Measurements from ENCODE around the gene VTN.

Gene VTN

GRCh38 chr17:28404812-28405570 is 34.9 kb upstream of the VTN start:
- no peak overlapping the region for H3K27ac ChIP-seq (ENCODE audit: low read depth, low read length, severe bottlenecking)

GRCh38 chr17:28404461-28404811 is 34.3 kb upstream of the VTN start:
- 93 to 94% methylated on average over 5 of the region's 5 CpGs for WGBS, 2 experiments (ENCODE audit: insufficient coverage in 2 of 2)
- Histone ChIP-seq H3K4me3 (ENCODE audit: extremely low read depth, insufficient read depth, low read length, poor library complexity, severe bottlenecking) (no peak overlapping the region), H3K9me3 (ENCODE audit: control insufficient read depth, low read length) (no peaks in the 10 kb centered on the region)

More at GRCh38 chr17:28404812-28405570, 34.9 kb upstream of the VTN start:
- WGBS, 2 experiments (ENCODE audit: insufficient coverage in 2 of 2) = 66 to 67% methylated on average over 31 to 32 of the region's 33 CpGs
- Histone ChIP-seq H3K36me3 (ENCODE audit: control insufficient read depth, insufficient read depth, low read length) (peaks cover 4% of the 10 kb centered on the region), H3K4me3 (ENCODE audit: extremely low read depth, insufficient read depth, low read length, poor library complexity, severe bottlenecking) (peak overlapping the region; percentile 61), H3K9me3 (ENCODE audit: control insufficient read depth, low read length) (no peaks in the 10 kb centered on the region), H3K4me1 (ENCODE audit: control insufficient read depth, insufficient read depth, low read length, poor library complexity, severe bottlenecking) (peaks cover 17% of the 10 kb centered on the region)

GRCh38 chr17:28404007-28404406 is 33.9 kb upstream of the VTN start:
- Histone ChIP-seq H3K9me3 (ENCODE audit: control insufficient read depth, low read length) (no peaks in the 10 kb centered on the region), H3K4me1 (ENCODE audit: control insufficient read depth, insufficient read depth, low read length, poor library complexity, severe bottlenecking) (peaks cover 17% of the 10 kb centered on the region), H3K4me3 (ENCODE audit: extremely low read depth, insufficient read depth, low read length, poor library complexity, severe bottlenecking) (no peak overlapping the region), H3K27ac (ENCODE audit: low read depth, low read length, severe bottlenecking) (no peak overlapping the region), H3K36me3 (ENCODE audit: control insufficient read depth, insufficient read depth, low read length) (peaks cover 5% of the 10 kb centered on the region)
- 90 to 100% methylated on average over 1 to 2 of the region's 2 CpGs for WGBS, 2 experiments (ENCODE audit: insufficient coverage in 2 of 2)

More at GRCh38 chr17:28404461-28404811, 34.3 kb upstream of the VTN start:
- Histone ChIP-seq H3K36me3 (ENCODE audit: control insufficient read depth, insufficient read depth, low read length) (peaks cover 5% of the 10 kb centered on the region), H3K27ac (ENCODE audit: low read depth, low read length, severe bottlenecking) (no peak overlapping the region), H3K4me1 (ENCODE audit: control insufficient read depth, insufficient read depth, low read length, poor library complexity, severe bottlenecking) (peaks cover 17% of the 10 kb centered on the region)

- Histone ChIP-seq H3K4me3 (ENCODE audit: extremely low read depth, insufficient read depth, low read length, poor library complexity, severe bottlenecking) (no peak overlapping the region), H3K4me1 (ENCODE audit: control insufficient read depth, insufficient read depth, low read length, poor library complexity, severe bottlenecking) (peaks cover 21% of the 10 kb centered on the region), H3K9me3 (ENCODE audit: control insufficient read depth, low read length) (no peaks in the 10 kb centered on the region), H3K27ac (ENCODE audit: low read depth, low read length, severe bottlenecking) (no peak overlapping the region), H3K36me3 (ENCODE audit: control insufficient read depth, insufficient read depth, low read length) (peaks cover 5% of the 10 kb centered on the region)
- 78 to 80% methylated on average over 5 to 6 of the region's 6 CpGs for WGBS, 2 experiments (ENCODE audit: insufficient coverage in 2 of 2)
Observed at GRCh38 chr17:28402844-28403243, 32.7 kb upstream of the VTN start.

GRCh38 chr17:28402224-28402630 is 32.1 kb upstream of the VTN start:
- H3K9me3 ChIP-seq (ENCODE audit: control insufficient read depth, low read length) = no peaks in the 10 kb centered on the region
- H3K27ac ChIP-seq (ENCODE audit: low read depth, low read length, severe bottlenecking) = no peak overlapping the region
- no peak overlapping the region for H3K4me3 ChIP-seq (ENCODE audit: extremely low read depth, insufficient read depth, low read length, poor library complexity, severe bottlenecking)
- WGBS, 2 experiments (ENCODE audit: insufficient coverage in 2 of 2) = no CpG with 5 or more reads among the region's 3 CpGs
- peaks cover 19% of the 10 kb centered on the region for H3K4me1 ChIP-seq (ENCODE audit: control insufficient read depth, insufficient read depth, low read length, poor library complexity, severe bottlenecking)
- H3K36me3 ChIP-seq (ENCODE audit: control insufficient read depth, insufficient read depth, low read length) = peaks cover 5% of the 10 kb centered on the region

GRCh38 chr17:28399808-28400207 is 29.7 kb upstream of the VTN start:
- H3K4me1 ChIP-seq (ENCODE audit: control insufficient read depth, insufficient read depth, low read length, poor library complexity, severe bottlenecking) = peaks cover 36% of the 10 kb centered on the region
- H3K36me3 ChIP-seq (ENCODE audit: control insufficient read depth, insufficient read depth, low read length) = peaks cover 27% of the 10 kb centered on the region
- WGBS, 2 experiments (ENCODE audit: insufficient coverage in 2 of 2) = 90 to 100% methylated on average over 2 to 4 of the region's 4 CpGs
- no peaks in the 10 kb centered on the region for H3K9me3 ChIP-seq (ENCODE audit: control insufficient read depth, low read length)
- no peak overlapping the region for H3K4me3 ChIP-seq (ENCODE audit: extremely low read depth, insufficient read depth, low read length, poor library complexity, severe bottlenecking)
- H3K27ac ChIP-seq (ENCODE audit: low read depth, low read length, severe bottlenecking) = no peak overlapping the region

GRCh38 chr17:28398280-28398981 is 28.3 kb upstream of the VTN start:
- Histone ChIP-seq H3K27ac (ENCODE audit: low read depth, low read length, severe bottlenecking) (peak overlapping the region; percentile 23), H3K4me1 (ENCODE audit: control insufficient read depth, insufficient read depth, low read length, poor library complexity, severe bottlenecking) (peaks cover 50% of the 10 kb centered on the region), H3K36me3 (ENCODE audit: control insufficient read depth, insufficient read depth, low read length) (peaks cover 29% of the 10 kb centered on the region), H3K9me3 (ENCODE audit: control insufficient read depth, low read length) (no peaks in the 10 kb centered on the region), H3K4me3 (ENCODE audit: extremely low read depth, insufficient read depth, low read length, poor library complexity, severe bottlenecking) (no peak overlapping the region)
- 94 to 98% methylated on average over 5 to 6 of the region's 6 CpGs for WGBS, 2 experiments (ENCODE audit: insufficient coverage in 2 of 2)

GRCh38 chr17:28397687-28398279 is 27.7 kb upstream of the VTN start:
- no peak overlapping the region for H3K4me3 ChIP-seq (ENCODE audit: extremely low read depth, insufficient read depth, low read length, poor library complexity, severe bottlenecking)
- 86 to 90% methylated on average over 6 to 7 of the region's 7 CpGs for WGBS, 2 experiments (ENCODE audit: insufficient coverage in 2 of 2)
- peaks cover 35% of the 10 kb centered on the region for H3K36me3 ChIP-seq (ENCODE audit: control insufficient read depth, insufficient read depth, low read length)
- H3K9me3 ChIP-seq (ENCODE audit: control insufficient read depth, low read length) = no peaks in the 10 kb centered on the region
- peak overlapping the region; percentile 23 for H3K27ac ChIP-seq (ENCODE audit: low read depth, low read length, severe bottlenecking)
- H3K4me1 ChIP-seq (ENCODE audit: control insufficient read depth, insufficient read depth, low read length, poor library complexity, severe bottlenecking) = peaks cover 51% of the 10 kb centered on the region

- Histone ChIP-seq H3K36me3 (ENCODE audit: control insufficient read depth, insufficient read depth, low read length) (peaks cover 36% of the 10 kb centered on the region), H3K4me1 (ENCODE audit: control insufficient read depth, insufficient read depth, low read length, poor library complexity, severe bottlenecking) (peaks cover 51% of the 10 kb centered on the region), H3K9me3 (ENCODE audit: control insufficient read depth, low read length) (no peaks in the 10 kb centered on the region), H3K4me3 (ENCODE audit: extremely low read depth, insufficient read depth, low read length, poor library complexity, severe bottlenecking) (no peak overlapping the region), H3K27ac (ENCODE audit: low read depth, low read length, severe bottlenecking) (peak overlapping the region; percentile 36)
- 94 to 100% methylated on average over 2 to 3 of the region's 3 CpGs for WGBS, 2 experiments (ENCODE audit: insufficient coverage in 2 of 2)
Observed at GRCh38 chr17:28397275-28397674, 27.2 kb upstream of the VTN start.

GRCh38 chr17:28396635-28397239 is 26.6 kb upstream of the VTN start:
- peak overlapping the region; percentile 36 for H3K27ac ChIP-seq (ENCODE audit: low read depth, low read length, severe bottlenecking)
- 66 to 75% methylated on average over 3 to 6 of the region's 6 CpGs for WGBS, 2 experiments (ENCODE audit: insufficient coverage in 2 of 2)

More at GRCh38 chr17:28396635-28397239, 26.6 kb upstream of the VTN start:
- Histone ChIP-seq H3K4me1 (ENCODE audit: control insufficient read depth, insufficient read depth, low read length, poor library complexity, severe bottlenecking) (peaks cover 54% of the 10 kb centered on the region), H3K9me3 (ENCODE audit: control insufficient read depth, low read length) (no peaks in the 10 kb centered on the region), H3K36me3 (ENCODE audit: control insufficient read depth, insufficient read depth, low read length) (peaks cover 38% of the 10 kb centered on the region), H3K4me3 (ENCODE audit: extremely low read depth, insufficient read depth, low read length, poor library complexity, severe bottlenecking) (no peak overlapping the region)
